ENCODE measurements around the gene UNC13A. TPM values are rescaled to one million over a fixed set of nuclear protein-coding genes. Genes with fewer than 3 reads are reported as not detected.

UNC13A gene
- total RNA-seq, 1 experiment from 2014 or later = 0.21 TPM

DNA sequence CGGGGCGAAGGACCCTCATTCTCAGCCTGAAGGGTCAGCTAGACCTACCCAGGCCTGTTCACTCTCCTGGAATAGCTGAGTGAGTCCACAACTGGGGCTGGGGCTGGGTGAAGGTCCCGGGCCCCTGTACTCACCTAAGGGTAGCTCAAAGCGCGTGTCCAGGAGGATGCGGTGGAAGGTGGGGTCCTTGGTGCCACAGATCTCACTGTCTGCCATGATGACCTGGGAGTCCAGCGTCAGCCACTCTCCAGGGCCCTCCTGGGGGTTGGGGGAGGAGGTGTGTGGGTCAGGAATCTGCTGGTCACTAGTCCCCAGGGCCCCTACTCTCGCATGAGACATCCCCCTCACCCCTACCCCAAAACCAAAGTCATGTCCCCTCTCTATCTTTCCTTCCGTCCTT lies 18.7 kb downstream of the UNC13A start:
- peaks cover 26% of the 10 kb centered on the region for H3K27me3 Mint-ChIP-seq (ENCODE audit: insufficient read depth, unreplicated experiment)
- ChIA-PET POLR2A (no interaction called here), CTCF (no interaction called here)
- peaks cover 21% of the 10 kb centered on the region for H3K9me3 Mint-ChIP-seq (ENCODE audit: unreplicated experiment)
- DNase-seq (ENCODE audit: unreplicated experiment) = no peak
- no peak for TF ChIP-seq CTCF (IDR thresholded peaks at IDR 0.05; ENCODE audit: unreplicated experiment)
- peaks cover 5% of the 10 kb centered on the region for H3K4me1 Mint-ChIP-seq (ENCODE audit: insufficient read depth, unreplicated experiment)
- no peak overlapping the region for H3K27ac Mint-ChIP-seq (ENCODE audit: low read depth, unreplicated experiment)
- H3K36me3 Mint-ChIP-seq (ENCODE audit: insufficient read depth, unreplicated experiment) = no peaks in the 10 kb centered on the region
- H3K4me3 Mint-ChIP-seq (ENCODE audit: unreplicated experiment) = no peak overlapping the region
- no TSS peak for BruUV-seq (replicated peaks)
- intact Hi-C loops (cut with micrococcal nuclease) = no loop called here

DNA sequence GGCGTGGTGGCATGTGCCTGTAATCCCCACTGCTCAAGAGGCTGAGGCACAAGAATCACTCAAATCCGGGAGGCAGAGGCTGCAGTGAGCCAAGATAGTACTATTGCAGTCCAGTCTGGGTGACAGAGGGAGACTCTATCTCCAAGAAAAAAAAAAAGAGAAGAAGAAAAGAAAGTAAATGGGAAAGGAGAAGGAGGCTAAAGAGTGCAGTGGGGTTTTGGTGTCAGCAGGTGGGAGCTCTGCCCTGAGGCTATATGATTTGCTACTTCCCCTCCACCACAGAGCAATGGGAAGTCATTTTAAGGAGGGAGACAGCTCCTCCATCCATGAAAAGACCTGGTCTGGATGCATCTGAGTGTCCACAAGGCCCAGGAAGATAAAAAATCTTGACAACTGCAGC lies 23.1 kb downstream of the UNC13A start:
- BruUV-seq (replicated peaks) = no TSS peak
- peaks cover 6% of the 10 kb centered on the region for H3K36me3 Mint-ChIP-seq (ENCODE audit: insufficient read depth, unreplicated experiment)

DNA sequence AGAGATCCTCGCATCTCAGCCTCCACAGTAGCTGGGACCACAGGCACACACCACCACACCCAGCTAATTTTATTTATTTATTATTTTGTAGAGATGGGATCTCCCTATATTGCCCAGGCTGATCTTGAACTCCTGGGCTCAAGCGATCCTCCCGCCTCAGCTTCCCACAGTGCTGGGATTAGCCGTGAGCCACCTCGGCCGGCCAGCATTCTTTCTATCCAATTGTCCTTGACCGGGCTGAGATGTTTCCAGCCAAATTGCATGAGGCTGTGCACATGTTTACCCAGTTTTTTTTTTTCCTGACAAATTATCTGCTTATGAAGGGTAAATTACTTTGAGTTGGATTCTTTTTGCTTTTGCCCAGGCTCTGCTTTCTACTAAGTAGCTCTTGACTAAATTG lies 28.2 kb downstream of the UNC13A start:
- Mint-ChIP-seq H3K36me3 (ENCODE audit: insufficient read depth, unreplicated experiment) (peaks cover 6% of the 10 kb centered on the region), H3K9me3 (ENCODE audit: unreplicated experiment) (no peaks in the 10 kb centered on the region), H3K4me3 (ENCODE audit: unreplicated experiment) (no peak overlapping the region), H3K27ac (ENCODE audit: low read depth, unreplicated experiment) (no peak overlapping the region), H3K27me3 (ENCODE audit: insufficient read depth, unreplicated experiment) (peaks cover 20% of the 10 kb centered on the region), H3K4me1 (ENCODE audit: insufficient read depth, unreplicated experiment) (no peaks in the 10 kb centered on the region)
- POLR2A ChIA-PET = no interaction called here
- no peak for TF ChIP-seq CTCF (IDR thresholded peaks at IDR 0.05; ENCODE audit: unreplicated experiment)
- CTCF ChIA-PET = no interaction called here
- no TSS peak for BruUV-seq (replicated peaks)
- intact Hi-C loops (cut with micrococcal nuclease) = no loop called here
- no peak for DNase-seq (ENCODE audit: unreplicated experiment)

More for the DNA sequence above, 23.1 kb downstream of the UNC13A start:
- Mint-ChIP-seq H3K4me3 (ENCODE audit: unreplicated experiment) (no peak overlapping the region), H3K4me1 (ENCODE audit: insufficient read depth, unreplicated experiment) (no peaks in the 10 kb centered on the region), H3K27ac (ENCODE audit: low read depth, unreplicated experiment) (no peak overlapping the region), H3K27me3 (ENCODE audit: insufficient read depth, unreplicated experiment) (peaks cover 18% of the 10 kb centered on the region), H3K9me3 (ENCODE audit: unreplicated experiment) (peaks cover 15% of the 10 kb centered on the region)
- ChIA-PET CTCF (interaction anchor here (0.6 kb wide), 1 partner anchor 443 kb away, joined by 3 read pairs; no protein-coding TSS in a partner anchor), POLR2A (no interaction called here)
- intact Hi-C loops (cut with micrococcal nuclease) = no loop called here
- TF ChIP-seq CTCF (IDR thresholded peaks at IDR 0.05; ENCODE audit: unreplicated experiment) = no peak
- DNase-seq (ENCODE audit: unreplicated experiment) = no peak

DNA sequence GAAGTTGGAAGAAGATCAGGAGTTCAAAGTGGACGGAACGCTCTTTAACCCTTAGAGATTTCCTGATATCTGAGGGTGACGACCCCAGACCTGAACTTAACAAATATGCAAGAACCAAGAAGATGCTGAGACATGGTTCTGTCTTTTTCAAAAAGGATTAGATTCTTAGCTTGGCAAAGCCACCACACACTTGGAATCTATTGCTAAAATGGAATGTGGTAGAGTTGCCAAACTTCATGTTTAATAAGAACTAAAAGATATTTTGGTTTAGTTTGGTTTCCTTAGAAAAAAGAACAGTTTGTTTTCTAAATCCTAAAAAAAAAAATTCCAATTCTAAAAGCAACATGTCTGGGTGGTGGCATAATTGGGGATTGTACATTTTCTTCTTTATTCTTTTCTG lies 29.5 kb downstream of the UNC13A start:
- intact Hi-C loops (cut with micrococcal nuclease) = no loop called here
- Mint-ChIP-seq H3K4me3 (ENCODE audit: unreplicated experiment) (no peak overlapping the region), H3K27ac (ENCODE audit: low read depth, unreplicated experiment) (no peak overlapping the region), H3K4me1 (ENCODE audit: insufficient read depth, unreplicated experiment) (no peaks in the 10 kb centered on the region), H3K9me3 (ENCODE audit: unreplicated experiment) (peaks cover 8% of the 10 kb centered on the region), H3K36me3 (ENCODE audit: insufficient read depth, unreplicated experiment) (peaks cover 2% of the 10 kb centered on the region), H3K27me3 (ENCODE audit: insufficient read depth, unreplicated experiment) (peaks cover 20% of the 10 kb centered on the region)
- ChIA-PET POLR2A (no interaction called here), CTCF (interaction anchor here (0.6 kb wide), 1 partner anchor 31 kb away, joined by 3 read pairs; no protein-coding TSS in a partner anchor)
- no TSS peak for BruUV-seq (replicated peaks)
- TF ChIP-seq CTCF (IDR thresholded peaks at IDR 0.05; ENCODE audit: unreplicated experiment) = no peak
- no peak for DNase-seq (ENCODE audit: unreplicated experiment)
